Testis (tissue), 3 donors: Measurements from ENCODE around the gene SRBD1. TPM values are rescaled to one million over a fixed set of nuclear protein-coding genes. Genes with fewer than 3 reads are reported as not detected.

Experiments
- DNase-seq: peaks from one replicate; pipeline ENCODE4 v3.0.0-alpha.2; 2019
- H3K27ac ChIP-seq, 2 donors: fragments of 200-600 bp; sonication (generic); one replicate each; pipeline ENCODE4 v1.5.1; 2019
- H3K27me3 ChIP-seq: fragments of 200-600 bp; sonication (generic); one replicate; pipeline ENCODE4 v1.5.1; 2019
- H3K36me3 ChIP-seq: fragments of 200-600 bp; sonication (generic); one replicate; pipeline ENCODE4 v1.5.1; 2017; ENCODE audit warnings: low read depth; ENCODE audit errors: missing control alignments
- H3K4me1 ChIP-seq: fragments of 200-600 bp; sonication (generic); one replicate; pipeline ENCODE4 v1.5.1; 2019
- H3K4me3 ChIP-seq, 2 donors: fragments of 200-600 bp; sonication (generic); one replicate each; pipeline ENCODE4 v1.5.1; 2017 to 2019
- H3K9me3 ChIP-seq: fragments of 200-600 bp; sonication (generic); one replicate; pipeline ENCODE4 v1.5.1; 2017
- POLR2A ChIP-seq: fragments of 450-650 bp; IDR thresholded peaks from one replicate; pipeline ENCODE4 v1.6.1; 2017; ENCODE audit warnings: antibody characterized with exemption, mild to moderate bottlenecking, moderate library complexity
- WGBS, 2 donors: methylation state at CpG; one replicate each; pipeline ENCODE4 v1.1.5; 2018; 5-methylcytosine and 5-hydroxymethylcytosine counted together
- intact Hi-C: fragments of 100-400 bp; cut with DNase I; formaldehyde crosslinking; loops from one replicate; pipeline ENCODE4 v1.15.1; 2023; ENCODE audit warnings: low total_unique reads
- polyA plus RNA-seq: library from polyadenylated mRNA; stranded (reverse); fragments of 350-450 nt; fragmentation: Illumina TruSeq; extraction: RNeasy Lipid Tissue Mini Kit (QIAGEN cat#74804); gene quantifications from one replicate; pipeline ENCODE4 v1.2.3, GENCODE V29; 2014; ENCODE audit warnings: low read depth, low replicate concordance; ENCODE audit not compliant: insufficient read depth
- total RNA-seq, 2 donors: library from RNA; depleted of rRNA; stranded (reverse); fragments of >200 nt; gene quantifications; one replicate each; pipeline ENCODE4 v1.2.3, GENCODE V29; 2016
- TF ChIP-seq, protein P1 (sequence below), 3 experiments: fragments of 450-650 bp in 2 of 3; fragments of 200-600 bp in 1 of 3; sonication (generic) in 1 of 3; IDR thresholded peaks; one replicate each; pipeline ENCODE4 v1.5.1; 2016 to 2019; ENCODE audit warnings: antibody characterized with exemption in 3 of 3, mild to moderate bottlenecking in 2 of 3, moderate library complexity in 1 of 3

Gene SRBD1
- total and polyA plus RNA-seq, 3 donors from 2014 or later, result 9.0 to 29.7 (median 27.8) TPM

DNA sequence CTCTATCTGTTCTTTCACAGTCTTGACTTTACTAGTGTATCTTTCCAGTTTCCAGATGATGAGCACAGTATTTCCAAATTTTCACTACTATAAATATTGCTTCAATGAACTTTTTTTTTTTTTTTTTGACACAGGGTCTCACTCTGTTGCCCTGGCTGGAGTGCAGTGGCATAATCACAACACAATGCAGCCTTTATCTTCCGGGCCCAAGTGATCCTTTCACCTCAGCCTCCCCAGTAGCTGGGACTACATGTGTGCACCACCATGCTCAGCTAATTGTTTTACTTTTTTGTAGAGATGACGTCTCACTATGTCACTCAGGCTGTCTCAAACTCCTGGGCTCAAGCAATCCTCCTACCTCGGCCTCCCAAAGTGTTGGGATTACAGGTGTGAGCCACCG, 142.8 kb downstream of the SRBD1 start:
- TF ChIP-seq, protein P1, sequence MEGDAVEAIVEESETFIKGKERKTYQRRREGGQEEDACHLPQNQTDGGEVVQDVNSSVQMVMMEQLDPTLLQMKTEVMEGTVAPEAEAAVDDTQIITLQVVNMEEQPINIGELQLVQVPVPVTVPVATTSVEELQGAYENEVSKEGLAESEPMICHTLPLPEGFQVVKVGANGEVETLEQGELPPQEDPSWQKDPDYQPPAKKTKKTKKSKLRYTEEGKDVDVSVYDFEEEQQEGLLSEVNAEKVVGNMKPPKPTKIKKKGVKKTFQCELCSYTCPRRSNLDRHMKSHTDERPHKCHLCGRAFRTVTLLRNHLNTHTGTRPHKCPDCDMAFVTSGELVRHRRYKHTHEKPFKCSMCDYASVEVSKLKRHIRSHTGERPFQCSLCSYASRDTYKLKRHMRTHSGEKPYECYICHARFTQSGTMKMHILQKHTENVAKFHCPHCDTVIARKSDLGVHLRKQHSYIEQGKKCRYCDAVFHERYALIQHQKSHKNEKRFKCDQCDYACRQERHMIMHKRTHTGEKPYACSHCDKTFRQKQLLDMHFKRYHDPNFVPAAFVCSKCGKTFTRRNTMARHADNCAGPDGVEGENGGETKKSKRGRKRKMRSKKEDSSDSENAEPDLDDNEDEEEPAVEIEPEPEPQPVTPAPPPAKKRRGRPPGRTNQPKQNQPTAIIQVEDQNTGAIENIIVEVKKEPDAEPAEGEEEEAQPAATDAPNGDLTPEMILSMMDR (IDR thresholded peaks at IDR 0.05), result no peak
- TF ChIP-seq POLR2A, result no peak

DNA sequence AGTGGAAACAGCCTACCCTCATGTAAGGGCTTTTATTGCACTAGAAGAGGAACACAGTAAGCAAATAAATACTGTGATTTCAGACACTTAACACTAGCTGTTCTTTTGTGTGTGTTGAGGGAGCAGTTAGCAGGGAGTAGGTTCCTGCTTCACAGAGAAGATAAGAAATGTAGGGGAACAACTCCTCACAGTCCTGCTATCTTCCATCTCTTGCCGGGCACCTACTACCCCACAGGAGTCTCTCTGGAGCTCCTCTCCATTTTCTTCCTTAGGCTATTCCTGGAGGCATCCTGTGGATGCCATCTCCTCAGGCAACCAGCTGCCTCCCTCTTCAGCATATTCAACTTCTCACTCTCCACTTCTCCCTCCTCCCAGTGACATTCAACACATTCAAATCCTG, 145.0 kb downstream of the SRBD1 start:
- 64% methylated on average over 1 of the region's 1 CpG for WGBS, 2 donors
- Histone ChIP-seq H3K4me1 (peaks cover 3% of the 10 kb centered on the region), H3K27me3 (no peaks in the 10 kb centered on the region), H3K9me3 (no peaks in the 10 kb centered on the region), H3K4me3 (no peak overlapping the region), H3K27ac (no peak overlapping the region), H3K36me3 (no peaks in the 10 kb centered on the region)
- intact Hi-C loops, result no loop called here
- no peak for TF ChIP-seq POLR2A
- TF ChIP-seq, protein P1 (IDR thresholded peaks at IDR 0.05), result no peak
- DNase-seq, result no peak

More for the DNA sequence above, 142.8 kb downstream of the SRBD1 start:
- WGBS, 2 donors, result 87 to 99% methylated on average over 4 of the region's 4 CpGs
- Histone ChIP-seq H3K27ac (no peak overlapping the region), H3K4me1 (peaks cover 3% of the 10 kb centered on the region), H3K4me3 (no peak overlapping the region), H3K36me3 (no peaks in the 10 kb centered on the region), H3K9me3 (no peaks in the 10 kb centered on the region), H3K27me3 (no peaks in the 10 kb centered on the region)
- intact Hi-C loops, result no loop called here
- DNase-seq, result no peak

DNA sequence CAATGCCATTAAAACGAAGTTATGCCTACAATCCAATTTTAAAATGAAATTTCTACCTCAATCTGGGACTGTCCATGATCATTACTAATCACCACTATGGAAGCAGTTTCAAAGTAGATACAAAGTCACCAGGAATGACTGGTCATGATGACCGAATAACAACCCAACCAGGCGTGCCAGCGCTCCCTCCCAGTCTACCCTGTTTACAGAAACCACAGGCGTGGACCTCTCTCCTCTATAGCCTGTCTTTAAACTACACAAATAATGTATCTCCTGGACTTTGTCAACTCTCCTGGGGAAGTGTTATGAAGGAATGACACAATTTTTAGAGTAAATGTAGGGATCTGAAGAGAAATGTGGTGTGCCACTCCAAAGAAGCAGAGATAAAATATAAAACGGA, 150.2 kb downstream of the SRBD1 start:
- Histone ChIP-seq H3K27ac (no peak overlapping the region), H3K36me3 (no peaks in the 10 kb centered on the region), H3K4me3 (no peak overlapping the region), H3K4me1 (no peaks in the 10 kb centered on the region), H3K9me3 (no peaks in the 10 kb centered on the region), H3K27me3 (no peaks in the 10 kb centered on the region)
- no peak for DNase-seq
- intact Hi-C loops, result no loop called here
- WGBS, 2 donors, result 94 to 95% methylated on average over 6 of the region's 6 CpGs
- TF ChIP-seq, protein P1 (IDR thresholded peaks at IDR 0.05), result no peak
- no peak for TF ChIP-seq POLR2A

DNA sequence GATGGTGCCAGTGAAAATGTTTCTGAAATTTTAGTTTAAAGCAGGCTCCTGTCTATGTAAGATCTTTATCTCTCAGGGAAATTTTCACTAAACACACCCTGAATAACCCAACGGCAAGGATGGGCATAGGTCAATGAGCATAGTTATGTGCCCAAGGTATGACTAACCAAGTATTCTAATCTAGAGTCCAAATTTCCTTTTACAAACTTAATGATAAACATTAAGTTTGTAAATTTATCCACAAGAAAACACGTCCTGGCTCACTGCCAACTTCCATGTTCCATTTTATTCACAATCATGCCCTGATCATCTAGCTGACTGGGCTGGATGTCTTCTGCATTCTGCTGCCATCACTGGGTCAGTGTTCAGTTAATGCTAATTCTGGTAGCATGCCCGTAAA, 151.2 kb downstream of the SRBD1 start:
- WGBS, 2 donors, result 90 to 95% methylated on average over 3 of the region's 3 CpGs
- H3K4me1 ChIP-seq, result no peaks in the 10 kb centered on the region
- H3K4me3 ChIP-seq, result no peak overlapping the region
- no peaks in the 10 kb centered on the region for H3K36me3 ChIP-seq
- DNase-seq, result no peak
- H3K27me3 ChIP-seq, result no peaks in the 10 kb centered on the region
- TF ChIP-seq, protein P1 (IDR thresholded peaks at IDR 0.05), result no peak
- TF ChIP-seq POLR2A, result no peak
- intact Hi-C loops, result no loop called here
- H3K27ac ChIP-seq, result no peak overlapping the region
- H3K9me3 ChIP-seq, result no peaks in the 10 kb centered on the region

DNA sequence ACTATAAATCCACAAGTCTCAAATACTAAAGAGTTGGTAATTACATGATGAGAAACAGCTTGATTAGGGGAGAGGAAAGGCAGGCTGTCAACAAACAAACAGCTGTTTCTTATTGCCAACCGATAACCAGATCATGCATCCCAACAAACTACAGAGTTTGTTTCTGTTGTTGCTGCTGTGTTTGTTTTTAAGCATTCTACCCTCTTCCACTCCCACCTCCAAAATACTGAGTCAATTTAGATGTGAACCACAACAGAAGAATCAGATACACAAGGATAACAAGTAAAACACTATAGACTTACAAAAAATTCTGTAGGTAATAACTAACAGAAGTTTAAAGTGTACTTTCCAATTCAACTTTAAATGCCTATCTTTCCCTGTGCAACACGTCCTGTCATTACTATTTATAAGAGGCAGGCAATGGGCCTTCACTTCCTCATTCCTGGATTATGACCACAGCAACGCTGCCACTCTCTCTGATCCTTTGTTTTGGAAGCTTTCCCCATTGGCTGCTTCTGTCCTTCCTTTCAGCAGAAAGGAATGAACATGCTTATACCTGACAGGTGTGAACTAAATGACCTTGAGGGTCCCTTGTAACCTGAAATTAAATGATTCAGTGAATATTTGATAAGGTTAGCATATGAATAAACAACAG, 152.0 kb downstream of the SRBD1 start:
- no peaks in the 10 kb centered on the region for H3K36me3 ChIP-seq
- no peak for DNase-seq
- H3K4me3 ChIP-seq, result no peak overlapping the region
- no peak overlapping the region for H3K27ac ChIP-seq
- 57 to 73% methylated on average over 3 of the region's 3 CpGs for WGBS, 2 donors
- no peak for TF ChIP-seq POLR2A
- TF ChIP-seq, protein P1 (IDR thresholded peaks at IDR 0.05), result no peak
- no peaks in the 10 kb centered on the region for H3K9me3 ChIP-seq
- no peaks in the 10 kb centered on the region for H3K27me3 ChIP-seq
- no peaks in the 10 kb centered on the region for H3K4me1 ChIP-seq
- intact Hi-C loops, result no loop called here
